Caco-2 (cell line): ENCODE data around the gene CARS1. TPM values are rescaled to one million over a fixed set of nuclear protein-coding genes. Genes with fewer than 3 reads are reported as not detected.

Experiments used
- BruUV-seq: library from RNA; stranded (reverse); fragments of 400-500 nt; replicated peaks from 2 replicates; lab custom pipeline; 2021; lab: Mats Ljungman, UMichigan
- CTCF ChIA-PET: fragments of 300-600 bp; sonication (Branson Sonifier 250); formaldehyde crosslinking; loops from one replicate; lab custom pipeline; 2022; ENCODE audit warnings: antibody characterized with exemption; lab: Charles Lee
- POLR2A ChIA-PET: fragments of 300-600 bp; sonication (Branson Sonifier 250); formaldehyde crosslinking; loops from one replicate; lab custom pipeline; 2022; ENCODE audit warnings: antibody characterized with exemption; lab: Charles Lee
- DNase-seq, 2 experiments: peaks; one replicate each; pipeline versions ENCODE4 v3.0.0 to v3.0.0-alpha.2; 2020 to 2022
- H3K27me3 ChIP-seq: replicated peaks from 2 replicates; pipeline ENCODE4 v1.6.0; 2011; ENCODE audit warnings: low read length; ENCODE audit not compliant: control insufficient read depth, insufficient read depth
- H3K36me3 ChIP-seq: 2 replicates; pipeline ENCODE4 v1.5.1; 2011; ENCODE audit warnings: low read length; ENCODE audit not compliant: control insufficient read depth, insufficient read depth
- H3K4me1 ChIP-seq: fragments of 250-450 bp; sonication (Bioruptor Pico); 2 replicates; pipeline ENCODE4 v1.5.1; 2020; ENCODE audit warnings: mild to moderate bottlenecking
- H3K4me3 ChIP-seq: 2 replicates; pipeline ENCODE4 v1.5.1; 2011; ENCODE audit warnings: low read depth, mild to moderate bottlenecking, control low read depth, low read length
- H3K9me3 ChIP-seq: fragments of 250-450 bp; sonication (Bioruptor Pico); 2 replicates; pipeline ENCODE4 v1.5.1; 2020; ENCODE audit warnings: mild to moderate bottlenecking, moderate library complexity
- H3K27ac Mint-ChIP-seq: one replicate; pipeline ENCODE4 v1.8.0; 2022; ENCODE audit warnings: mixed read lengths; ENCODE audit not compliant: unreplicated experiment
- H3K27me3 Mint-ChIP-seq: one replicate; pipeline ENCODE4 v1.8.0; 2022; ENCODE audit warnings: mixed read lengths; ENCODE audit not compliant: insufficient read depth, unreplicated experiment
- H3K36me3 Mint-ChIP-seq: one replicate; pipeline ENCODE4 v1.8.0; 2022; ENCODE audit warnings: mild to moderate bottlenecking, mixed read lengths; ENCODE audit not compliant: insufficient read depth, unreplicated experiment
- H3K4me1 Mint-ChIP-seq: one replicate; pipeline ENCODE4 v1.8.0; 2022; ENCODE audit warnings: low read depth, mixed read lengths; ENCODE audit not compliant: unreplicated experiment
- H3K4me3 Mint-ChIP-seq: one replicate; pipeline ENCODE4 v1.8.0; 2022; ENCODE audit warnings: mild to moderate bottlenecking, moderate library complexity, mixed read lengths; ENCODE audit not compliant: unreplicated experiment
- H3K9me3 Mint-ChIP-seq: one replicate; pipeline ENCODE4 v1.8.0; 2022; ENCODE audit warnings: mixed read lengths; ENCODE audit not compliant: unreplicated experiment
- intact Hi-C: fragments of 100-400 bp; cut with micrococcal nuclease; formaldehyde crosslinking; loops from one replicate; pipeline ENCODE4 v1.10.0; 2022; ENCODE audit not compliant: unreplicated experiment
- total RNA-seq: library from RNA; stranded (reverse); gene quantifications from 2 replicates; pipeline ENCODE4 v1.2.3, GENCODE V29; 2022
- TF ChIP-seq, protein P1 (sequence below), 2 experiments: fragments of 200-600 bp in 1 of 2; IDR thresholded peaks; 1 replicate in 1 of 2; 2 replicates in 1 of 2; pipeline versions ENCODE4 v1.5.1 to v1.8.0; 2011 to 2022; ENCODE audit warnings: antibody characterized with exemption in 1 of 2, control low read depth in 1 of 2, inconsistent platforms in 1 of 2, low read depth in 1 of 2, low read length in 1 of 2, mild to moderate bottlenecking in 1 of 2, moderate library complexity in 1 of 2; ENCODE audit not compliant: insufficient read depth in 1 of 2, severe bottlenecking in 1 of 2, unreplicated experiment in 1 of 2

Gene CARS1
- total RNA-seq, 1 experiment from 2014 or later, result 121 TPM

DNA sequence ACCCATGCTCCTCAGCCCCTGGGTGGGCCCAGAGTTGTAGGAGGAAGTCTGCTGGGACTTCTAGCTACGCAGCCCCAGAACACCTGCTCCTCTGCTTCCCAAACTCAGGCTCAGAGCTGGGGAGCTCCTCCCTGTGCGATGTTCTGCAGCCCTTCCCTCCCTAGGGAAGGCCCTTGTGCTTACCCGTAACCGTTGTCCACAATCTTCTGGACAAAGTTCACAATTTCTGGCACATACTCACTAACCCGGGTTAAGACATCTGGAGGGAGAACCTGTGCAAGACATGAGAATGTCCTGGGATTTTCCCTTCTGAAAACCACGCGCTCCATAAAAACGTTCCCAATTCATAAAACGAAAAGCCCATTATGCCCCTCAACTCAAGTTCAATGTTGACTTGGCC, 28.4 kb downstream of the CARS1 start:
- ChIA-PET POLR2A (no interaction called here), CTCF (no interaction called here)
- H3K27me3 Mint-ChIP-seq, result no peaks in the 10 kb centered on the region
- BruUV-seq, result no TSS peak
- DNase-seq, result no peak
- no peaks in the 10 kb centered on the region for H3K4me1 ChIP-seq
- no peaks in the 10 kb centered on the region for H3K9me3 Mint-ChIP-seq
- TF ChIP-seq, protein P1, sequence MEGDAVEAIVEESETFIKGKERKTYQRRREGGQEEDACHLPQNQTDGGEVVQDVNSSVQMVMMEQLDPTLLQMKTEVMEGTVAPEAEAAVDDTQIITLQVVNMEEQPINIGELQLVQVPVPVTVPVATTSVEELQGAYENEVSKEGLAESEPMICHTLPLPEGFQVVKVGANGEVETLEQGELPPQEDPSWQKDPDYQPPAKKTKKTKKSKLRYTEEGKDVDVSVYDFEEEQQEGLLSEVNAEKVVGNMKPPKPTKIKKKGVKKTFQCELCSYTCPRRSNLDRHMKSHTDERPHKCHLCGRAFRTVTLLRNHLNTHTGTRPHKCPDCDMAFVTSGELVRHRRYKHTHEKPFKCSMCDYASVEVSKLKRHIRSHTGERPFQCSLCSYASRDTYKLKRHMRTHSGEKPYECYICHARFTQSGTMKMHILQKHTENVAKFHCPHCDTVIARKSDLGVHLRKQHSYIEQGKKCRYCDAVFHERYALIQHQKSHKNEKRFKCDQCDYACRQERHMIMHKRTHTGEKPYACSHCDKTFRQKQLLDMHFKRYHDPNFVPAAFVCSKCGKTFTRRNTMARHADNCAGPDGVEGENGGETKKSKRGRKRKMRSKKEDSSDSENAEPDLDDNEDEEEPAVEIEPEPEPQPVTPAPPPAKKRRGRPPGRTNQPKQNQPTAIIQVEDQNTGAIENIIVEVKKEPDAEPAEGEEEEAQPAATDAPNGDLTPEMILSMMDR (IDR thresholded peaks at IDR 0.05; ENCODE audit: insufficient read depth in 1 of 2, low read depth in 1 of 2, low read length in 1 of 2, severe bottlenecking in 1 of 2, unreplicated experiment in 1 of 2), result no peak
- intact Hi-C loops, result no loop called here
- peaks cover 4% of the 10 kb centered on the region for H3K36me3 ChIP-seq
- H3K4me3 Mint-ChIP-seq, result no peak overlapping the region
- H3K4me1 Mint-ChIP-seq, result peaks cover 2% of the 10 kb centered on the region
- H3K4me3 ChIP-seq, result no peak overlapping the region
- no peaks in the 10 kb centered on the region for H3K27me3 ChIP-seq
- H3K36me3 Mint-ChIP-seq, result peaks cover 89% of the 10 kb centered on the region
- H3K27ac Mint-ChIP-seq, result no peak overlapping the region
- H3K9me3 ChIP-seq, result no peaks in the 10 kb centered on the region

GRCh38 chr11:3026803-3027202, 30.4 kb downstream of the CARS1 start:
- H3K36me3 Mint-ChIP-seq, result peaks cover 86% of the 10 kb centered on the region
- no peak overlapping the region for H3K4me3 Mint-ChIP-seq
- peaks cover 4% of the 10 kb centered on the region for H3K36me3 ChIP-seq
- no peak for DNase-seq
- peaks cover 21% of the 10 kb centered on the region for H3K4me1 Mint-ChIP-seq
- no peaks in the 10 kb centered on the region for H3K9me3 ChIP-seq
- TF ChIP-seq, protein P1 (IDR thresholded peaks at IDR 0.05; ENCODE audit: insufficient read depth in 1 of 2, low read depth in 1 of 2, low read length in 1 of 2, severe bottlenecking in 1 of 2, unreplicated experiment in 1 of 2), result no peak
- BruUV-seq, result no TSS peak
- no peaks in the 10 kb centered on the region for H3K9me3 Mint-ChIP-seq
- H3K4me3 ChIP-seq, result no peak overlapping the region
- no peak overlapping the region for H3K27ac Mint-ChIP-seq
- intact Hi-C loops, result no loop called here
- H3K27me3 Mint-ChIP-seq, result no peaks in the 10 kb centered on the region
- CTCF ChIA-PET, result no interaction called here
- H3K27me3 ChIP-seq, result no peaks in the 10 kb centered on the region
- POLR2A ChIA-PET, result no interaction called here
- no peaks in the 10 kb centered on the region for H3K4me1 ChIP-seq

- Mint-ChIP-seq H3K36me3 (peaks cover 77% of the 10 kb centered on the region), H3K27me3 (no peaks in the 10 kb centered on the region), H3K27ac (peak overlapping the region; percentile 36), H3K4me3 (no peak overlapping the region), H3K4me1 (peaks cover 24% of the 10 kb centered on the region), H3K9me3 (no peaks in the 10 kb centered on the region)
- Histone ChIP-seq H3K27me3 (no peaks in the 10 kb centered on the region), H3K36me3 (no peaks in the 10 kb centered on the region; the same call in none of the 2 replicates), H3K9me3 (no peaks in the 10 kb centered on the region), H3K4me3 (no peak overlapping the region), H3K4me1 (peaks cover 9% of the 10 kb centered on the region; the same call in 1 of the 2 replicates)
- ChIA-PET CTCF (interaction anchor here (1.8 kb wide), 1 partner anchor 14 kb away, joined by 3 read pairs; no protein-coding TSS in a partner anchor), POLR2A (no interaction called here)
- no peak for DNase-seq
- no TSS peak for BruUV-seq
- TF ChIP-seq, protein P1 (IDR thresholded peaks at IDR 0.05; ENCODE audit: insufficient read depth in 1 of 2, low read depth in 1 of 2, low read length in 1 of 2, severe bottlenecking in 1 of 2, unreplicated experiment in 1 of 2), result no peak
- intact Hi-C loops, result loop anchor here (5.0 kb wide), 2 partner anchors 46 to 69 kb away; no protein-coding TSS in a partner anchor
Measured at GRCh38 chr11:3022982-3023381, 34.2 kb downstream of the CARS1 start.
